Epithelial cell of esophagus (primary cell): ENCODE data around the gene ZNF407.

ENCODE experiments used
- DNase-seq: peaks from one replicate; pipeline ENCODE4 v3.0.0; 2010; ENCODE audit warnings: low read depth
- H3K4me3 ChIP-seq: 2 replicates; pipeline ENCODE4 v1.5.1; 2011; ENCODE audit warnings: mild to moderate bottlenecking, low read length, control low read depth
- TF ChIP-seq, protein P1 (sequence below): IDR thresholded peaks from 2 replicates; pipeline ENCODE4 v1.5.1; 2011; ENCODE audit warnings: low read depth, mild to moderate bottlenecking, low read length, control low read depth, inconsistent platforms; ENCODE audit not compliant: insufficient read depth; ENCODE audit errors: missing control alignments

ZNF407 gene

DNA sequence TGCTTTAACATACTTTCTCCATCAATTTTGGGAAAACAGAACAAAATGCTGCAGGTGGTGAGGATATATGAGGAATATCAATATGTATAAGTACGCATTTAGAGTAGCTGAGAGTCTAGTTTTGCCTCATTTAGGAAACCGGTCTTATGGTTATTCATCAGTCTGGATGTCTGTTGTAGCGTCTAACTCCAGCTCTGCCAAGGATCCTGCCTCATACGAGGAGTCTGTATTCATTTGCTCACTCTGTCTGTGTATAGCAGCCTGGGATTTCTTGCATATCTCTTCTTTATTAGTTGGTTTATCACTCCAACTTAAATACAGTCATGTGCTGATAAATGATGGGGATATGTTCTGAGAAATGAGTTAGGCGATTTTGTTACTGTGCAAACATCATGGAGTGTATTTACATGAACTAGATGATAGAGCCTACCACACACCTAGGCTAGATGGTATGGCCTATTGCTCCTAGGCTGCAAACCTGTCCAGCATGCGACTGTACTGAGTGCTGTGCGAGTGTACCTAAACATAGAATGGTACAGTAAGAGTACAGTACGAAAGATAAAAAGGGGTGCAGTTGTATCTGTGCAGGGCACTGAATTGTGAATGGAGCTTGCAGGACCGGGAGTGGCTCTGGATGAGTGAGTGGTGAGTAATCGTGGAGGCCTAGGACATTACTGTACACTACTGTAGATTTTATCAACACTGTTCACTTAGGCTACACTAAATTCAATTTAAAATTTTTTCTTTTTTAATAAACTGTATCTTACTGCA lies 148.1 kb downstream of the ZNF407 start:
- peak; percentile 88 for DNase-seq
- TF ChIP-seq, protein P1, sequence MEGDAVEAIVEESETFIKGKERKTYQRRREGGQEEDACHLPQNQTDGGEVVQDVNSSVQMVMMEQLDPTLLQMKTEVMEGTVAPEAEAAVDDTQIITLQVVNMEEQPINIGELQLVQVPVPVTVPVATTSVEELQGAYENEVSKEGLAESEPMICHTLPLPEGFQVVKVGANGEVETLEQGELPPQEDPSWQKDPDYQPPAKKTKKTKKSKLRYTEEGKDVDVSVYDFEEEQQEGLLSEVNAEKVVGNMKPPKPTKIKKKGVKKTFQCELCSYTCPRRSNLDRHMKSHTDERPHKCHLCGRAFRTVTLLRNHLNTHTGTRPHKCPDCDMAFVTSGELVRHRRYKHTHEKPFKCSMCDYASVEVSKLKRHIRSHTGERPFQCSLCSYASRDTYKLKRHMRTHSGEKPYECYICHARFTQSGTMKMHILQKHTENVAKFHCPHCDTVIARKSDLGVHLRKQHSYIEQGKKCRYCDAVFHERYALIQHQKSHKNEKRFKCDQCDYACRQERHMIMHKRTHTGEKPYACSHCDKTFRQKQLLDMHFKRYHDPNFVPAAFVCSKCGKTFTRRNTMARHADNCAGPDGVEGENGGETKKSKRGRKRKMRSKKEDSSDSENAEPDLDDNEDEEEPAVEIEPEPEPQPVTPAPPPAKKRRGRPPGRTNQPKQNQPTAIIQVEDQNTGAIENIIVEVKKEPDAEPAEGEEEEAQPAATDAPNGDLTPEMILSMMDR = no peak
- H3K4me3 ChIP-seq = no peak overlapping the region

DNA sequence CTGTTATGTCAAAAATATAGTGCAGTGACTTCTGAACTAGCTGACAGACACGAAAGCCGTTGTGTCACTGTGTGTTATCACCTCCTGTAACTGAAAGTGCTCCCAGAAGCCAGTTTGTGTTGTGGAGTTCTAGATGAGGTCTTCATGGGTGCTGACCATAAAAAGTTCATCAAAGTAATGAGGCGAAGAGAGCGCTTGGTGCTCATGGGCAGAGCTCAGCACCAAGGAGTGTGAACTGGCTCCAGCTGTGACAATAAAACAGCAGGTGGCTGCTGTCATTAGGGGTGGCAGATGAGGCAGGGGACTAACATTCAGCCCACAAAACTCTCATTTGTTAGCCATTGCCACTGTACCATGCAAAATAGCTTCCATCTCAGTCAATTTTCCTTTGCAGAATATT lies 151.1 kb downstream of the ZNF407 start:
- TF ChIP-seq, protein P1 = no peak
- no peak for DNase-seq
- no peak overlapping the region for H3K4me3 ChIP-seq

DNA sequence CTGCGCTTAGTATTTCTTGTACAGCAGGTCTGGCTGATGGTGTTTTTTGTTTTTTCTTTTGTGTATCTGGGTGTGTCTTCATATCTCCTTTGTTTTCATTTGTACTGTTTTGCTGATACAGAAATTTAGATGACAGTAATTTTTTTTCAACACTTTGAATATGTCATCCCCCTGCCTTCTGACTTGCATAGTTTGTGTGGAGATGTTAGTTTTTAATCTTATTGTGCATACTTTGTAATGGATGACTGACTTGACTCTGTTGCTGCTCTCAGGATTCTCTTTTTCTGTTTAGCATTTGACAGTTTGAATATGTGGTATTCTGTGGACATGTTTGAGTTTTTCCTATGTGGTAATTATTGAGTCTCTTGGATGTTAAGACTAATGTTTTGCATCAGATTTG lies 161.3 kb downstream of the ZNF407 start:
- no peak overlapping the region for H3K4me3 ChIP-seq
- TF ChIP-seq, protein P1 = no peak
- no peak for DNase-seq

DNA sequence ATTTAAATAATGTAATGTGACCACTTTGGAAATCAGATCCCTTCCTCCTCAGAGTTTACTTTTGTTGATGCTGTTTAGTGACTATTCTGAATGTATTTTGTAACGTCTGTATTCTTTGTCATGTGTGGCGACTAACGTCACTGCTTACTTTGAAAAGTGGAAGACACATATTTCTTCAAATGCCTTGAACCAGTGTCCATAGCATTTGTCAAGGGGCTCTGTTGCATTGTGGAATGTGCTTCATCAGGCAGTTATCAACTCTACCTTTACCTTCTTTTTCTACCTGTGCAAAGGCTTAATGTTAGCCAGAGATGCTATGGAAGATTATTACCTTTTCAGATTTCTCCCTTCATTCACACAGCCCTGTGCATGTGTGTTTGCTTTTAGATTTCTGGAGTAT lies 162.4 kb downstream of the ZNF407 start:
- no peak for DNase-seq
- TF ChIP-seq, protein P1 = no peak
- H3K4me3 ChIP-seq = no peak overlapping the region

DNA sequence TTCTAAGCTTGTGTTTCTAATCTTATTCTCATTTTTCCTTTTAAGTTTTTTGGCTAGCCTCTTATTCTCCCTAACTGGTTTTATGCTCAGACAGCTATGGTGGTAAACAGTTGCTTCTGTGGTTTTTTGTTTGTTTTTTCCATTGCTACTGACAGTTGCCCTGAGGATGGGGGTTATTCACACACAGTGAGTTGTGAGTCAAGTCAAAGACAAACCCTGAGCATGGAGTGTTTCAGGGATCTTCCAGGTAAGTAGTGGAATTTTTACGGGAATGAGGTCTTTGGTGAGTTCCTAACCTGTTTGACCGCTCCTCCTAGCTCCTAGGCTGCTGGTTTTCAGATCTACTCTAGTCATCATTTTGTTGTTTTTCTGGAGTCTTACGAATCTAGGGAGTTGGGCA lies 162.8 kb downstream of the ZNF407 start:
- H3K4me3 ChIP-seq = no peak overlapping the region
- TF ChIP-seq, protein P1 = no peak
- peak; percentile 35 for DNase-seq

DNA sequence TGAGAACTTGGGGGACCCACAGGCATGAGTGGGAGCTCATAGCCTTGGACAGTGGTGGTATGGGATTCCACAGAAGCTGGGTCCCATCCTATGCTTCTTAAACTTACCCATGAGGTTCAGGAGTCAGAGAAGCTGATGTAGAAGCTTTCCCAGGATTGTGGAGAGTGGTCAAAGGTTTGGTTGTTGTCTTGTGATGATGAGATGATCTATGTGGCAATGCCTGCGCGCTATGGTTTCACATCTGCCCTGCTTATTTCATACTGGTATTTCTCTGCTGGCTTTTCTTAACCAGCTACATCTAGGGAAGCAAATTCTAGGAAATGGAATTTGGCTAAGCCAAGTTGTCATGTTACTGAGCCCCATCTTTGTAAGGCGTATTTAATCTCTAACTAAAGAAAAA lies 168.6 kb downstream of the ZNF407 start:
- no peak overlapping the region for H3K4me3 ChIP-seq
- no peak for DNase-seq

More for the DNA sequence above, 168.6 kb downstream of the ZNF407 start:
- TF ChIP-seq, protein P1 = no peak
